ENCODE measurements around the gene ANKS1A. TPM values are rescaled to one million over a fixed set of nuclear protein-coding genes. Genes with fewer than 3 reads are reported as not detected.
A peak's percentile ranks its signal among the peaks of the same experiment; 100 is the strongest.

The ANKS1A gene
- total RNA-seq, 1 donor from 2014 or later = 48.1 TPM

GRCh38 chr6:34855463-34855862 lies 33.6 kb upstream of the ANKS1A start:
- intact Hi-C loops (cut with DNase I) = no loop called here
- Histone ChIP-seq H3K4me3 (no peak overlapping the region), H3K27me3 (ENCODE audit: low read depth) (no peaks in the 10 kb centered on the region), H3K36me3 (peaks cover 75% of the 10 kb centered on the region), H3K27ac (no peak overlapping the region), H3K9me3 (no peaks in the 10 kb centered on the region), H3K4me1 (no peaks in the 10 kb centered on the region)
- no peak for ATAC-seq
- DNase-seq = no peak
- TF ChIP-seq CTCF (IDR thresholded peaks at IDR 0.05) = no peak

GRCh38 chr6:34858681-34859080 lies 30.4 kb upstream of the ANKS1A start:
- DNase-seq (no peak), ATAC-seq (no peak)
- Histone ChIP-seq H3K36me3 (peaks cover 78% of the 10 kb centered on the region), H3K4me3 (no peak overlapping the region), H3K27me3 (ENCODE audit: low read depth) (no peaks in the 10 kb centered on the region), H3K27ac (no peak overlapping the region), H3K9me3 (no peaks in the 10 kb centered on the region), H3K4me1 (no peaks in the 10 kb centered on the region)
- TF ChIP-seq CTCF (IDR thresholded peaks at IDR 0.05) = no peak
- intact Hi-C loops (cut with DNase I) = no loop called here

- Histone ChIP-seq H3K4me3 (no peak overlapping the region), H3K27me3 (ENCODE audit: low read depth) (no peaks in the 10 kb centered on the region), H3K36me3 (peaks cover 85% of the 10 kb centered on the region), H3K27ac (no peak overlapping the region), H3K4me1 (no peaks in the 10 kb centered on the region), H3K9me3 (no peaks in the 10 kb centered on the region)
- DNase-seq (no peak), ATAC-seq (no peak)
- TF ChIP-seq CTCF (IDR thresholded peaks at IDR 0.05) = no peak
- intact Hi-C loops (cut with DNase I) = no loop called here
Observed at GRCh38 chr6:34859951-34860350, 29.1 kb upstream of the ANKS1A start.

- H3K27me3 ChIP-seq (ENCODE audit: low read depth) = no peaks in the 10 kb centered on the region
- ATAC-seq = no peak
- H3K27ac ChIP-seq = no peak overlapping the region
- H3K4me1 ChIP-seq = no peaks in the 10 kb centered on the region
- DNase-seq = no peak
- H3K9me3 ChIP-seq = no peaks in the 10 kb centered on the region
- H3K36me3 ChIP-seq = peaks cover 77% of the 10 kb centered on the region
- TF ChIP-seq CTCF (IDR thresholded peaks at IDR 0.05) = no peak
- no peak overlapping the region for H3K4me3 ChIP-seq
- intact Hi-C loops (cut with DNase I) = no loop called here
Observed at GRCh38 chr6:34860776-34861175, 28.3 kb upstream of the ANKS1A start.

- H3K4me3 ChIP-seq = no peak overlapping the region
- intact Hi-C loops (cut with DNase I) = no loop called here
- no peak for ATAC-seq
- H3K27ac ChIP-seq = no peak overlapping the region
- peaks cover 69% of the 10 kb centered on the region for H3K36me3 ChIP-seq
- H3K4me1 ChIP-seq = no peaks in the 10 kb centered on the region
- H3K9me3 ChIP-seq = no peaks in the 10 kb centered on the region
- DNase-seq = no peak
- TF ChIP-seq CTCF (IDR thresholded peaks at IDR 0.05) = no peak
- no peaks in the 10 kb centered on the region for H3K27me3 ChIP-seq (ENCODE audit: low read depth)
Observed at GRCh38 chr6:34864007-34864406, 25.0 kb upstream of the ANKS1A start.

GRCh38 chr6:34865107-34865506 lies 23.9 kb upstream of the ANKS1A start:
- peaks cover 68% of the 10 kb centered on the region for H3K36me3 ChIP-seq
- no peaks in the 10 kb centered on the region for H3K4me1 ChIP-seq
- no peak overlapping the region for H3K27ac ChIP-seq
- TF ChIP-seq CTCF (IDR thresholded peaks at IDR 0.05) = no peak
- ATAC-seq = peak; percentile 23 to 28
- no peaks in the 10 kb centered on the region for H3K27me3 ChIP-seq (ENCODE audit: low read depth)
- no peaks in the 10 kb centered on the region for H3K9me3 ChIP-seq
- intact Hi-C loops (cut with DNase I) = no loop called here
- no peak overlapping the region for H3K4me3 ChIP-seq
- no peak for DNase-seq
